Natural killer cell (primary cell): Measurements from ENCODE around the gene MASP2. TPM values are rescaled to one million over a fixed set of nuclear protein-coding genes. Genes with fewer than 3 reads are reported as not detected.
A peak's percentile ranks its signal among the peaks of the same experiment; 100 is the strongest.

Experiments used
- ATAC-seq, 3 donors: fragments of 150-1000 bp in 2 of 3; fragments of 200-7000 bp in 1 of 3; cut with Tn5 transposase; 1 replicate in 1 of 3; 2 replicates in 2 of 3; pipeline ENCODE4 v1.10.0; 2021; ENCODE audit warnings: mild to moderate bottlenecking in 2 of 3, moderate library complexity in 2 of 3
- DNase-seq, 2 donors: peaks; one replicate each; pipeline versions ENCODE4 v3.0.0 to v3.0.0-alpha.2; 2013 to 2021; ENCODE audit warnings: mixed read lengths in 1 of 2
- H3K27ac ChIP-seq: one replicate; pipeline ENCODE4 v1.5.1; 2013; ENCODE audit warnings: mild to moderate bottlenecking, low read length
- H3K27me3 ChIP-seq: one replicate; pipeline ENCODE4 v1.6.1; 2013; ENCODE audit warnings: low read length; ENCODE audit not compliant: control insufficient read depth, insufficient read depth
- H3K36me3 ChIP-seq: one replicate; pipeline ENCODE4 v1.6.1; 2013; ENCODE audit warnings: low read length; ENCODE audit not compliant: control insufficient read depth, insufficient read depth
- H3K4me1 ChIP-seq: one replicate; pipeline ENCODE4 v1.6.1; 2013; ENCODE audit warnings: low read length; ENCODE audit not compliant: control insufficient read depth, insufficient read depth
- H3K4me3 ChIP-seq: one replicate; pipeline ENCODE4 v1.5.1; 2013; ENCODE audit warnings: low read length
- H3K9me3 ChIP-seq: one replicate; pipeline ENCODE4 v1.6.1; 2013; ENCODE audit warnings: low read length; ENCODE audit not compliant: control insufficient read depth, insufficient read depth
- H3K27ac Mint-ChIP-seq, 2 donors: one replicate each; pipeline ENCODE4 v1.8.0; 2022; ENCODE audit warnings: mild to moderate bottlenecking in 2 of 2, mixed read lengths in 2 of 2, moderate library complexity in 1 of 2
- H3K27me3 Mint-ChIP-seq, 2 donors: one replicate each; pipeline ENCODE4 v1.8.0; 2022; ENCODE audit warnings: low read depth in 2 of 2, mixed read lengths in 2 of 2
- H3K36me3 Mint-ChIP-seq: one replicate; pipeline ENCODE4 v1.8.0; 2022; ENCODE audit warnings: mixed read lengths
- H3K4me1 Mint-ChIP-seq, 2 donors: one replicate each; pipeline ENCODE4 v1.8.0; 2022; ENCODE audit warnings: mixed read lengths in 2 of 2
- H3K4me3 Mint-ChIP-seq: one replicate; pipeline ENCODE4 v1.8.0; 2022; ENCODE audit warnings: mild to moderate bottlenecking, moderate library complexity, mixed read lengths
- H3K9me3 Mint-ChIP-seq, 2 donors: one replicate each; pipeline ENCODE4 v1.8.0; 2022; ENCODE audit warnings: mixed read lengths in 2 of 2
- CTCF ChIP-seq: fragments of 200-600 bp; IDR thresholded peaks from one replicate; pipeline ENCODE4 v1.8.0; 2022; ENCODE audit warnings: antibody characterized with exemption
- WGBS: methylation state at CpG from one replicate; pipeline ENCODE4 v1.1.7; 2013; ENCODE audit warnings: missing lambda C conversion rate; ENCODE audit not compliant: insufficient coverage; 5-methylcytosine and 5-hydroxymethylcytosine counted together
- intact Hi-C: fragments of 100-400 bp; cut with micrococcal nuclease; formaldehyde crosslinking; loops from one replicate; pipeline ENCODE4 v1.14.2; 2022
- total RNA-seq, 4 donors: library from RNA; stranded (reverse); fragments of 120-200 nt in 1 of 4; gene quantifications; one replicate each; pipeline versions ENCODE4 v1.2.3 to v1.2.4, GENCODE V29; 2013 to 2022

MASP2 gene
- total RNA-seq, 3 donors from 2014 or later (not counting 1 experiment from before 2014, with no cell fraction given), result 0.16 to 0.20 TPM; not detected in 1

- intact Hi-C loops, result no loop called here
- Mint-ChIP-seq H3K36me3 (no peaks in the 10 kb centered on the region), H3K27ac (no peak overlapping the region), H3K27me3 (peaks cover 13 to 29% of the 10 kb centered on the region in 2 donors), H3K4me3 (no peak overlapping the region), H3K9me3 (no peaks in the 10 kb centered on the region), H3K4me1 (no peaks in the 10 kb centered on the region)
- ATAC-seq (no peak), DNase-seq (no peak)
- no peak overlapping the region for H3K27ac ChIP-seq
- H3K27me3 ChIP-seq, result peaks cover 5% of the 10 kb centered on the region
- 70% methylated on average over 8 of the region's 9 CpGs for WGBS
- no peaks in the 10 kb centered on the region for H3K36me3 ChIP-seq
- no peaks in the 10 kb centered on the region for H3K9me3 ChIP-seq
- H3K4me1 ChIP-seq, result no peaks in the 10 kb centered on the region
- TF ChIP-seq CTCF, result no peak
- no peak overlapping the region for H3K4me3 ChIP-seq
These were observed 66.0 kb downstream of the MASP2 start for GRCh38 chr1:10980841-10981727.

- DNase-seq (no peak), ATAC-seq (peak in 1 of 3 donors; percentile 27)
- Mint-ChIP-seq H3K27me3 (peaks cover 13 to 29% of the 10 kb centered on the region in 2 donors), H3K4me3 (no peak overlapping the region), H3K27ac (no peak overlapping the region), H3K9me3 (no peaks in the 10 kb centered on the region), H3K36me3 (no peaks in the 10 kb centered on the region), H3K4me1 (no peaks in the 10 kb centered on the region)
- Histone ChIP-seq H3K9me3 (no peaks in the 10 kb centered on the region), H3K36me3 (no peaks in the 10 kb centered on the region), H3K4me3 (no peak overlapping the region), H3K27ac (no peak overlapping the region), H3K27me3 (peaks cover 5% of the 10 kb centered on the region), H3K4me1 (no peaks in the 10 kb centered on the region)
- intact Hi-C loops, result no loop called here
- no peak for TF ChIP-seq CTCF
- WGBS, result 31% methylated on average over 15 of the region's 15 CpGs
These were observed 66.9 kb downstream of the MASP2 start for GRCh38 chr1:10980094-10980577.

- no peak overlapping the region for H3K27ac Mint-ChIP-seq
- intact Hi-C loops, result no loop called here
- H3K4me3 ChIP-seq, result no peak overlapping the region
- H3K9me3 ChIP-seq, result no peaks in the 10 kb centered on the region
- H3K4me3 Mint-ChIP-seq, result no peak overlapping the region
- H3K27me3 ChIP-seq, result peaks cover 5% of the 10 kb centered on the region
- H3K4me1 ChIP-seq, result no peaks in the 10 kb centered on the region
- no peaks in the 10 kb centered on the region for H3K36me3 ChIP-seq
- peaks cover 13 to 29% of the 10 kb centered on the region in 2 donors for H3K27me3 Mint-ChIP-seq
- no peak overlapping the region for H3K27ac ChIP-seq
- 70% methylated on average over 13 of the region's 13 CpGs for WGBS
- ATAC-seq (no peak), DNase-seq (no peak)
- no peaks in the 10 kb centered on the region for H3K9me3 Mint-ChIP-seq
- no peaks in the 10 kb centered on the region for H3K36me3 Mint-ChIP-seq
- no peaks in the 10 kb centered on the region for H3K4me1 Mint-ChIP-seq
- no peak for TF ChIP-seq CTCF
These were observed 67.5 kb downstream of the MASP2 start for GRCh38 chr1:10979483-10979920.
